DND-41 (cell line): ENCODE results near the gene MSMB.

Experiments used
- ATAC-seq: fragments of 200-7000 bp; cut with Tn5 transposase; 3 replicates; pipeline ENCODE4 v1.9.1; 2021; ENCODE audit warnings: low read depth; ENCODE audit not compliant: insufficient read depth
- DNase-seq: peaks from one replicate; pipeline ENCODE4 v3.0.0-alpha.2; 2020
- H2AFZ ChIP-seq: 2 replicates; pipeline ENCODE4 v1.6.0; 2012; ENCODE audit warnings: low read depth, low read length
- H3K27ac ChIP-seq: 2 replicates; pipeline ENCODE4 v1.5.1; 2012; ENCODE audit warnings: low read length, inconsistent platforms
- H3K27me3 ChIP-seq: fragments of 200-600 bp; sonication (generic); 2 replicates; pipeline ENCODE4 v1.6.0; 2012; ENCODE audit warnings: low read length, mild to moderate bottlenecking, inconsistent platforms; ENCODE audit not compliant: insufficient read depth, poor library complexity
- H3K36me3 ChIP-seq: 2 replicates; pipeline ENCODE4 v1.5.1; 2012; ENCODE audit warnings: low read length, inconsistent platforms; ENCODE audit not compliant: insufficient read depth
- H3K4me1 ChIP-seq: 2 replicates; pipeline ENCODE4 v1.5.1; 2012; ENCODE audit warnings: mild to moderate bottlenecking, low read length; ENCODE audit not compliant: insufficient read depth
- H3K4me2 ChIP-seq: 2 replicates; pipeline ENCODE4 v1.6.0; 2012; ENCODE audit warnings: mild to moderate bottlenecking, moderate library complexity, low read length, inconsistent platforms; ENCODE audit not compliant: insufficient read depth
- H3K4me3 ChIP-seq, 2 experiments: fragments of 200-600 bp in 1 of 2; shearing (Covaris generic) in 1 of 2; 2 replicates each; pipeline ENCODE4 v1.5.1; 2012 to 2016; ENCODE audit warnings: inconsistent platforms in 2 of 2, low read length in 2 of 2, mild to moderate bottlenecking in 2 of 2, low read depth in 1 of 2, moderate library complexity in 1 of 2
- H3K79me2 ChIP-seq: 2 replicates; pipeline ENCODE4 v1.6.0; 2012; ENCODE audit warnings: low read length, inconsistent platforms; ENCODE audit not compliant: insufficient read depth
- H3K9ac ChIP-seq: 2 replicates; pipeline ENCODE4 v1.6.0; 2012; ENCODE audit warnings: low read depth, mild to moderate bottlenecking, inconsistent platforms, low read length, moderate library complexity
- H3K9me3 ChIP-seq: 2 replicates; pipeline ENCODE4 v1.5.1; 2012; ENCODE audit warnings: low read length, moderate library complexity, mild to moderate bottlenecking, inconsistent platforms; ENCODE audit not compliant: insufficient read depth, severe bottlenecking
- H4K20me1 ChIP-seq: 2 replicates; pipeline ENCODE4 v1.6.0; 2012; ENCODE audit warnings: low read length; ENCODE audit not compliant: insufficient read depth
- CTCF ChIP-seq: IDR thresholded peaks from 2 replicates; pipeline ENCODE4 v1.5.1; 2012; ENCODE audit warnings: borderline replicate concordance, low read length, moderate library complexity, mild to moderate bottlenecking; ENCODE audit not compliant: poor library complexity, severe bottlenecking; ENCODE audit errors: extremely low read depth
- EZH2 ChIP-seq: IDR thresholded peaks from 3 replicates; pipeline ENCODE4 v1.6.1; 2012; ENCODE audit warnings: borderline replicate concordance, low read depth, mild to moderate bottlenecking, moderate library complexity, low read length, inconsistent platforms; ENCODE audit not compliant: severe bottlenecking

MSMB gene

GRCh38 chr10:46028584-46029460 lies 17.2 kb downstream of the MSMB start:
- DNase-seq, result peak; percentile 53

GRCh38 chr10:46026106-46026505 lies 20.0 kb downstream of the MSMB start:
- Histone ChIP-seq H3K9ac (no peak overlapping the region), H3K27ac (no peak overlapping the region), H3K36me3 (peaks cover 11% of the 10 kb centered on the region), H3K27me3 (no peaks in the 10 kb centered on the region), H3K4me1 (peaks cover 77% of the 10 kb centered on the region), H3K9me3 (no peaks in the 10 kb centered on the region), H4K20me1 (peaks cover 73% of the 10 kb centered on the region), H3K4me2 (peak overlapping the region; percentile 14; the same call in 1 of the 2 replicates), H3K79me2 (peaks cover 93% of the 10 kb centered on the region), H3K4me3 (no peak overlapping the region), H2AFZ (no peak overlapping the region)
- ATAC-seq (no peak), DNase-seq (no peak)
- TF ChIP-seq EZH2, result no peak
- no peak for TF ChIP-seq CTCF

More at GRCh38 chr10:46028584-46029460, 17.2 kb downstream of the MSMB start:
- Histone ChIP-seq H3K27me3 (no peaks in the 10 kb centered on the region), H3K27ac (peak overlapping the region; percentile 88), H3K9ac (peak overlapping the region; percentile 84), H4K20me1 (peaks cover 52% of the 10 kb centered on the region), H3K79me2 (peaks cover 66% of the 10 kb centered on the region), H2AFZ (no peak overlapping the region), H3K36me3 (peaks cover 11% of the 10 kb centered on the region), H3K4me1 (peaks cover 69% of the 10 kb centered on the region), H3K4me3 (peak overlapping the region; percentile 90 to 97; a peak in 3 of 4 replicates), H3K9me3 (no peaks in the 10 kb centered on the region), H3K4me2 (peak overlapping the region; percentile 82)
- TF ChIP-seq EZH2 (no peak), CTCF (peak; percentile 83)
- peak; percentile 48 for ATAC-seq

DNA sequence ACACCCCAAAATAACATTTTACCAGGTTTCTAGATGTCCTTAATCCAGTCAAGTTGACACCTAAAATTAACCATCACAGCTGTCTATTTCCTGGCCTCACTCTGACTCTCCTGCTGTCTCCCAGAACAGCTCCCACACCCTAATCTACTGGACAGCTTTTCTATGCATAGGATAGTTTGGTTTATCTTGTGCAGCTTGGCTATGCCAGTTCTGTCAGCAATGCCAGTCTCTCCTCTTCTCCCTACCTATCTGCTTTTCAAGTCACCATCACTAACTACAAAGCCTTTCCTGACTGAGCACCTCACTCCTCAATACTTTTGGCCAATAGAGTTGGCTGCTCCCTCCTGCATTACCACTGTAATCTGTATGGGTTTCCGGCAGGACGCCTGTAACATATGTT lies 20.7 kb downstream of the MSMB start:
- Histone ChIP-seq H3K9me3 (no peaks in the 10 kb centered on the region), H3K79me2 (peaks cover 100% of the 10 kb centered on the region), H3K36me3 (peaks cover 11% of the 10 kb centered on the region), H3K4me1 (peaks cover 71% of the 10 kb centered on the region), H2AFZ (no peak overlapping the region), H3K4me3 (no peak overlapping the region), H3K9ac (no peak overlapping the region), H3K27ac (no peak overlapping the region), H3K4me2 (peak overlapping the region; percentile 34; the same call in 1 of the 2 replicates), H4K20me1 (peaks cover 79% of the 10 kb centered on the region), H3K27me3 (no peaks in the 10 kb centered on the region)
- TF ChIP-seq CTCF (no peak), EZH2 (no peak)
- ATAC-seq (no peak), DNase-seq (no peak)
